GM19099 (cell line): Measurements from ENCODE around the gene FGF14.

Source experiments
- POLR2A ChIP-seq: IDR thresholded peaks from 3 replicates; pipeline ENCODE4 v1.6.1; 2011; ENCODE audit warnings: low read depth; ENCODE audit not compliant: insufficient read length; ENCODE audit errors: extremely low read depth

The FGF14 gene

DNA sequence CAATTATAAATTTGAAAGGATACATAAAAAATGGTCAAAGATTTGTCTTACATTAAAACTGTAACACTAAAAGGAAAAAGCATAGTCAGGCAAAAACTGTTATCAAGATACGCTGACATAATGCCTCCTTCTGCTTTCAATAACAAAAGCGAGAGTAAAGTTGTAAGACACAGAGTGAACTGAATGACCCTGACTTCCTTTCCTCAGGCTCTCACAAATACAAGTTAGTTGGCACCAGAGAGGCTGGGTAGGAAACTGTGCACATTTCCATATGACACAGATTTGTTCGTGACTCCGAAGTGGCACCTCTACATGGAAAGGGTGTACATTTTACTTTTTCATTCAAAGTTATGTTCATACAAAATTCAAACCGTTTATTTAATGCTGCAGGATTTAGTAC lies 15.4 kb downstream of the FGF14 start:
- TF ChIP-seq POLR2A: no peak

DNA sequence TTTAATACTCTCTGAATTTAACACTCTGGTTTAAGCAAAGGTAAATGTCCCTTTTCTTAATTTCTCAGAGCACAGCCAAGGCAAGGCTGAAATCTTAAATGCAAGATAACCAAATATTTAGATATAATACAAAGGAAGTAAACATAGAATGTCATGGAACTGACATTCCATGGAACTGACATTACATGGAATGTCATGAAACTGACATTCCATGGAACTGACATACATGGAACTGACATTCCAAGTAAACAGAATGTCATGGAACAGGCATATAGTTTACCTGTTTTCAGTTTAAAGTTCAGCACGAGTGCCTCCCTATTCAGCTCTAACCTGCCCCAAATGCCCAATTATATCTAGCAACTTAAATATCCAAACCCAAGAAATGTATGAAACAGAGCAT lies 21.8 kb downstream of the FGF14 start:
- no peak for TF ChIP-seq POLR2A

DNA sequence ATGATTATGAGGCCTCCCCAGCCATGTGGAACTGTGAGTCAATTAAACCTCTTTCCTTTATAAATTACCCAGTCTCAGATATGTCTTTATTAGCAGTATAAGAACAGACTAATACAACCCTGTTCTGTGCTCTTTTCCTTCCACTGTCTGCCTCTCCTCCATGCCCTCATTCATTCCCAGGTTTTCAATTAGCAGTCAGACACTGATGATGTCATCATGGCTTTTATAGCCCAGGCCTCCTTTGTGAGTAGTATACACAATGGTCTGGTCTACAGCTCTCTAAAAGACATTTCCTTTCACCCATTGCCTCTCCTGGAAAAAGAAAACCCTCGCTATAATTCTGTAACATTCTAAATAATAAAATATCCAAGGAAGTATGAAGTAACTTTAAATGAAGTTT lies 25.5 kb downstream of the FGF14 start:
- TF ChIP-seq POLR2A: no peak

DNA sequence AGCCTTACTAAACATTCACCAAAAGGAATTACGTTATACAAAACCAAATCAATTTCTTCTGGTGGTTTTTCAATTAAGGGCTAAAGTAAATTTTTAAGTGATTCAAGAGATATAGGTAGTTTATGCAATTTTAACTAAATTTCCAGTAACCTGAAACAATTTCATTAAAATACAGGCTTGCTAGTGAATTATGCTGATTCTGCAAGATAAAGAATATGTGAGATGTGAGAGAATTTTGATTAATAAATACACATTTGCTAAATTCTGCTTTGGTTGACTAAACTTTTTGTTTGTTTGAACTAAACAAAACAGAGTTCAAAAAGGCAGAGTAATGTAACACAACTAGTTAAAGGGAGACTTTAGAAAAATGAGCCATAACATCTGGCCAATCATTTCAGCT lies 27.1 kb downstream of the FGF14 start:
- no peak for TF ChIP-seq POLR2A

DNA sequence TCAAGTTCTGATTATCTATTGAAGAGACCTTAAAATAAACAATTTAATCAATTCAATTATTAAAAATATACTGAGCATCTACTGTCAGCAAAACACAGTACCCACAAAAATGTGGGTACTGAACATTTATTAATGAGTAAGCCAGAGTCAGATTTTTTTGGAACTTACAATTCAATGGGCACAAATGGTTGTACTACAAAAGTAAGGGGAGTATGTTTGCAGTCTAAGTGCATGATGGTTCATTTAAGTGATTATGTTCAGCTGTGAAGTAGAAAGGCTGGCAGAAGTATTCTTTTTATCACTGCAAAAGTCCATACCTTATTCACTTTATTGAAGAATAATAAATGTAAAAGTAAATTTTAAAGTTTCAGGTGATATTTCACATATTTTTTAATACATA lies 27.6 kb downstream of the FGF14 start:
- TF ChIP-seq POLR2A: no peak

- TF ChIP-seq POLR2A: no peak
Measured at GRCh38 chr13:102373221-102373620, 28.6 kb downstream of the FGF14 start.

- no peak for TF ChIP-seq POLR2A
Measured at GRCh38 chr13:102369302-102369701, 32.5 kb downstream of the FGF14 start.

GRCh38 chr13:102367836-102368235 lies 34.0 kb downstream of the FGF14 start:
- no peak for TF ChIP-seq POLR2A

GRCh38 chr13:102361113-102361512 lies 40.7 kb downstream of the FGF14 start:
- no peak for TF ChIP-seq POLR2A

- TF ChIP-seq POLR2A: no peak
Measured at GRCh38 chr13:102359264-102359663, 42.6 kb downstream of the FGF14 start.

DNA sequence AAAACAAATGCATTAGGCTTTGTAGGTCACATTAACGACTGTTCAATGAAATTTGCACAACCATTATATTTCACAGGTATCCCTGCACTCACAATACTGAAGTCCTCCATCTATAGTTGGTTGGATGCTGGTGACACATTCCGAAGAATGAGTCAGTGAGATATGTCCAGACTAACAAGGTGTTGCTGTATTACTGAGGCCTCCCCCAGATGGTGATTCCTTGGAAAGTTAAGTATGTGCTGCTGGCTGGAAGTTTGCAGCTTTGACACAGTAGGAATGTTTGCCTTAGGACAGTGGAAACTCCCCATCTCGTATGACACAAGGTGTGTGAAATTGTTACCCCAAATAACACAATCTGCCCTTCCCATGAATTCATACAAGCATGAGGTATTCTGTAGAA lies 46.6 kb downstream of the FGF14 start:
- TF ChIP-seq POLR2A: no peak

- TF ChIP-seq POLR2A: no peak
Measured at GRCh38 chr13:102354011-102354410, 47.8 kb downstream of the FGF14 start.

GRCh38 chr13:102351521-102351920 lies 50.3 kb downstream of the FGF14 start:
- no peak for TF ChIP-seq POLR2A

GRCh38 chr13:102347490-102347889 lies 54.4 kb downstream of the FGF14 start:
- TF ChIP-seq POLR2A: no peak

DNA sequence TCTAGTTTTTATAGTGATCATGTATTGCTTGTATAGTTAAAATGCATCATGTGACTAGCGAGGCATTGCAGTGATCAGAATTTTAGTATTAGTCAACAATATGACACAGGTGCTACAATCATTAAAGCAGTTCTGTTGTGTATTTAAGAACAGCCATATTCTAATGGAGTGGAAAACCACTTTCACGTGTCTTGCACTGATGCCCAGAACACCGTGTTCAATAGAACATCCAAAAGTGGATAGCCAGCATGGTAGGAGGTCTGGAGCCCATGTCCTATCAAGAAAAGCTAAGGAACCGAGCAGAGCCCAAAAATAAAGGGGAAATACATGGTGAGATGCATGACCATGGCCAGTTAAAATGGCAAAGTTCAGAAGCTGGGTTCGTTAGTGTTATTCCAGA lies 55.1 kb downstream of the FGF14 start:
- no peak for TF ChIP-seq POLR2A

- TF ChIP-seq POLR2A: no peak
Measured at GRCh38 chr13:102344410-102344809, 57.4 kb downstream of the FGF14 start.

GRCh38 chr13:102333320-102334198 lies 68.3 kb downstream of the FGF14 start:
- TF ChIP-seq POLR2A: no peak
